ENCODE data around the gene FNDC11.

FNDC11 gene

GRCh38 chr20:63547725-63548480, 6.1 kb upstream of the FNDC11 start, which contains the start of gene SRMS:
SRMS (minus strand) TSS chr20:63547749; CDS start chr20:63547463, 286 bp downstream.
- DNase-seq (ENCODE audit: low read depth): no peak
- H3K4me3 ChIP-seq (ENCODE audit: low read depth, low read length): no peak within 1 kb of the TSS
- TF ChIP-seq CTCF (IDR thresholded peaks at IDR 0.05; ENCODE audit: control insufficient read depth, extremely low read depth, insufficient read depth): no peak

- no peak for TF ChIP-seq CTCF (IDR thresholded peaks at IDR 0.05; ENCODE audit: control insufficient read depth, extremely low read depth, insufficient read depth)
- DNase-seq (ENCODE audit: low read depth): no peak
- no peak overlapping the region for H3K4me3 ChIP-seq (ENCODE audit: low read depth, low read length)
These were observed 5.4 kb upstream of the FNDC11 start for GRCh38 chr20:63548542-63548941.

- no peak for DNase-seq (ENCODE audit: low read depth)
- TF ChIP-seq CTCF (IDR thresholded peaks at IDR 0.05; ENCODE audit: control insufficient read depth, extremely low read depth, insufficient read depth): no peak
- no peak overlapping the region for H3K4me3 ChIP-seq (ENCODE audit: low read depth, low read length)
These were observed 4.9 kb upstream of the FNDC11 start for GRCh38 chr20:63549019-63549418.

GRCh38 chr20:63549679-63550282, 4.2 kb upstream of the FNDC11 start:
- H3K4me3 ChIP-seq (ENCODE audit: low read depth, low read length): no peak overlapping the region
- DNase-seq (ENCODE audit: low read depth): no peak
- no peak for TF ChIP-seq CTCF (IDR thresholded peaks at IDR 0.05; ENCODE audit: control insufficient read depth, extremely low read depth, insufficient read depth)

GRCh38 chr20:63551068-63551467, 2.9 kb upstream of the FNDC11 start:
- no peak for TF ChIP-seq CTCF (IDR thresholded peaks at IDR 0.05; ENCODE audit: control insufficient read depth, extremely low read depth, insufficient read depth)
- DNase-seq (ENCODE audit: low read depth): no peak
- H3K4me3 ChIP-seq (ENCODE audit: low read depth, low read length): no peak overlapping the region

- no peak overlapping the region for H3K4me3 ChIP-seq (ENCODE audit: low read depth, low read length)
These were observed 1.3 kb upstream of the FNDC11 start for GRCh38 chr20:63552481-63553249.

More at GRCh38 chr20:63552481-63553249, 1.3 kb upstream of the FNDC11 start:
- no peak for TF ChIP-seq CTCF (IDR thresholded peaks at IDR 0.05; ENCODE audit: control insufficient read depth, extremely low read depth, insufficient read depth)
- no peak for DNase-seq (ENCODE audit: low read depth)
